ENCODE results near the gene RPL21.
"Not testable (repeated sequence)": the region's sequence is repeated elsewhere in the genome, so short reads cannot be mapped to it uniquely, and the experiment has no call there.

The RPL21 gene

GRCh38 chr13:27259831-27260230 lies 8.5 kb downstream of the RPL21 start:
- DNase-seq, result no peak

- no peak for DNase-seq
Measured at GRCh38 chr13:27261396-27261795, 10.0 kb downstream of the RPL21 start.

- DNase-seq, result no peak
Measured at GRCh38 chr13:27263438-27263837, 12.1 kb downstream of the RPL21 start.

- DNase-seq, result no peak
Measured at GRCh38 chr13:27264181-27264580, 12.8 kb downstream of the RPL21 start.

- DNase-seq, result no peak
Measured at GRCh38 chr13:27264648-27265047, 13.3 kb downstream of the RPL21 start.

GRCh38 chr13:27266917-27267316 lies 15.6 kb downstream of the RPL21 start:
- no peak for DNase-seq

GRCh38 chr13:27267596-27267995 lies 16.2 kb downstream of the RPL21 start:
- no peak for DNase-seq

- no peak for DNase-seq
Measured at GRCh38 chr13:27269114-27269665, 17.8 kb downstream of the RPL21 start.

- DNase-seq, result peak; percentile 80
Measured at GRCh38 chr13:27270594-27271520, 19.5 kb downstream of the RPL21 start, which contains the start of gene RASL11A. TSS of gene RASL11A (plus strand) at chr13:27270830. CDS start at chr13:27270945, 115 bp downstream.

- no peak for DNase-seq
Measured at GRCh38 chr13:27271570-27272096, 20.3 kb downstream of the RPL21 start.

GRCh38 chr13:27273658-27274425 lies 22.5 kb downstream of the RPL21 start:
- no peak for DNase-seq

GRCh38 chr13:27274631-27275030 lies 23.3 kb downstream of the RPL21 start:
- DNase-seq, result no peak

- no peak for DNase-seq
Measured at GRCh38 chr13:27276188-27276587, 24.8 kb downstream of the RPL21 start.

- DNase-seq, result no peak
Measured at GRCh38 chr13:27279506-27279905, 28.1 kb downstream of the RPL21 start.

GRCh38 chr13:27280009-27280656 lies 28.8 kb downstream of the RPL21 start:
- DNase-seq, result no peak

GRCh38 chr13:27280841-27281240 lies 29.5 kb downstream of the RPL21 start:
- DNase-seq, result no peak

GRCh38 chr13:27281420-27281819 lies 30.1 kb downstream of the RPL21 start:
- DNase-seq, result no peak

GRCh38 chr13:27283906-27284493 lies 32.6 kb downstream of the RPL21 start:
- DNase-seq, result no peak

GRCh38 chr13:27288392-27288791 lies 37.0 kb downstream of the RPL21 start:
- DNase-seq, result no peak

GRCh38 chr13:27289011-27289665 lies 37.8 kb downstream of the RPL21 start:
- no peak for DNase-seq

- DNase-seq, result no peak
Measured at GRCh38 chr13:27290715-27291114, 39.4 kb downstream of the RPL21 start.

GRCh38 chr13:27291967-27292366 lies 40.6 kb downstream of the RPL21 start:
- not testable (repeated sequence) for DNase-seq

All from stimulated activated CD4-positive, alpha-beta T cell treated with anti-CD3 and anti-CD28 coated beads, Interleukin-15, amount 100 ng/mL, for 24 hours (primary cell).